ENCODE results near the gene ZNF267. TPM values are rescaled to one million over a fixed set of nuclear protein-coding genes. Genes with fewer than 3 reads are reported as not detected.
"Not testable (repeated sequence)": the region's sequence is repeated elsewhere in the genome, so short reads cannot be mapped to it uniquely, and the experiment has no call there.

The ZNF267 gene
- total RNA-seq, 1 donor from 2014 or later = 15.0 TPM

DNA sequence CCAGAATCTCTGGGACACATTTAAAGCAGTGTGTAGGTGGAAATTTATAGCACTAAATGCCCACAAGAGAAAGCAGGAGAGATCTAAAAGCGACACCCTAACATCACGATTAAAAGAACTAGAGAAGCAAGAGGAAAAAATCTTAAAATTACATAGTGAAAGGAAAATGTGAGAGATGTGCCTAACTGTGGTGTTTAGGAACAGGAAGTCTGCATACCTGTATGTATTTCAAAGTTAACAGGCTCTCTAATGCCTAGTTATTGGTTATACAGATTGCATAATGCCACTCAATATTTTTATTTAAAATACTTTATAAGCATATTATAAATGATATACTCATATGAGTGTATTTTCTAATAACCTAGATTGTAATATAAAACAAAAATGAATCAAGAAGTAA lies 25.9 kb downstream of the ZNF267 start:
- H3K4me3 Mint-ChIP-seq = no peak overlapping the region
- no peaks in the 10 kb centered on the region for H3K4me1 Mint-ChIP-seq
- DNase-seq (ENCODE audit: low read depth, low spot score) = no peak
- H3K27ac Mint-ChIP-seq (ENCODE audit: unreplicated experiment) = no peak overlapping the region
- no peaks in the 10 kb centered on the region for H3K27me3 Mint-ChIP-seq (ENCODE audit: low read depth)
- H3K9me3 Mint-ChIP-seq = peaks cover 18% of the 10 kb centered on the region
- peaks cover 70% of the 10 kb centered on the region for H3K36me3 Mint-ChIP-seq (ENCODE audit: low read depth)
- TF ChIP-seq, protein P1, sequence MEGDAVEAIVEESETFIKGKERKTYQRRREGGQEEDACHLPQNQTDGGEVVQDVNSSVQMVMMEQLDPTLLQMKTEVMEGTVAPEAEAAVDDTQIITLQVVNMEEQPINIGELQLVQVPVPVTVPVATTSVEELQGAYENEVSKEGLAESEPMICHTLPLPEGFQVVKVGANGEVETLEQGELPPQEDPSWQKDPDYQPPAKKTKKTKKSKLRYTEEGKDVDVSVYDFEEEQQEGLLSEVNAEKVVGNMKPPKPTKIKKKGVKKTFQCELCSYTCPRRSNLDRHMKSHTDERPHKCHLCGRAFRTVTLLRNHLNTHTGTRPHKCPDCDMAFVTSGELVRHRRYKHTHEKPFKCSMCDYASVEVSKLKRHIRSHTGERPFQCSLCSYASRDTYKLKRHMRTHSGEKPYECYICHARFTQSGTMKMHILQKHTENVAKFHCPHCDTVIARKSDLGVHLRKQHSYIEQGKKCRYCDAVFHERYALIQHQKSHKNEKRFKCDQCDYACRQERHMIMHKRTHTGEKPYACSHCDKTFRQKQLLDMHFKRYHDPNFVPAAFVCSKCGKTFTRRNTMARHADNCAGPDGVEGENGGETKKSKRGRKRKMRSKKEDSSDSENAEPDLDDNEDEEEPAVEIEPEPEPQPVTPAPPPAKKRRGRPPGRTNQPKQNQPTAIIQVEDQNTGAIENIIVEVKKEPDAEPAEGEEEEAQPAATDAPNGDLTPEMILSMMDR (conservative IDR thresholded peaks at IDR 0.05) = no peak

DNA sequence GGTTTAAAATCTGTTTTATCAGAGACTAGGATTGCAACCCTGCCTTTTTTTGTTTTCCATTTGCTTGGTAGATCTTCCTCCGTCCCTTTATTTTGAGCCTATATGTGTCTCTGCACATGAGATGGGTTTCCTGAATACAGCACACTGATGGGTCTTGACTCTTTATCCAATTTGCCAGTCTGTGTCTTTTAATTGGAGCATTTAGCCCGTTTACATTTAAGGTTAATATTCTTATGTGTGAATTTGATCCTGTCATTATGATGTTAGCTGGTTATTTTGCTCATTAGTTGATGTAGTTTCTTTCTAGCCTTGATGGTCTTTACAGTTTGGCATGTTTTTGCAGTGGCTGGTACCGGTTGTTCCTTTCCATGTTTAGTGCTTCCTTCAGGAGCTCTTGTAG lies 31.0 kb downstream of the ZNF267 start:
- H3K4me3 Mint-ChIP-seq; DNase-seq (ENCODE audit: low read depth, low spot score); H3K27ac Mint-ChIP-seq (ENCODE audit: unreplicated experiment); H3K27me3 Mint-ChIP-seq (ENCODE audit: low read depth); H3K9me3 Mint-ChIP-seq; H3K4me1 Mint-ChIP-seq: not testable (repeated sequence)
- peaks cover 63% of the 10 kb centered on the region for H3K36me3 Mint-ChIP-seq (ENCODE audit: low read depth)

DNA sequence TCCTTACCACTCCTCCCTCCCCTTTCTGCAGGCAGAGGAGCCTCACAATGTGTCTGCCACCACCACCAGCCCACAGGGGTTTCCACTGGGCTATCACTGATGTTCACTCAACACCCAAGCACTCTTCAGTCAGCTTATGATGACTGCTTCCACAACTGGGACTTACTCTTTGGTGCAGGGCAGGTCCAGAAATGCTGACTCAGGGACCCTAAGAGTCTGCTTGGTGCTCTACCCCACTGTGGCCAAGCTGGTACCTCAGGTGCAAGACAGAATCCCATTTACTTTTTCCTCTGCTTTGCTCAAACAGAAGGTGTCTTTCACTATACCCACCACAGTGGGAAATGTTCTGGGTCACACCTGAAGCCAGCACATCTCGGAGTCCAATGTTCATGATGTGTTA lies 40.1 kb downstream of the ZNF267 start:
- Mint-ChIP-seq H3K4me3 (no peak overlapping the region), H3K9me3 (peaks cover 47% of the 10 kb centered on the region), H3K36me3 (ENCODE audit: low read depth) (peaks cover 93% of the 10 kb centered on the region), H3K27me3 (ENCODE audit: low read depth) (no peaks in the 10 kb centered on the region), H3K4me1 (no peaks in the 10 kb centered on the region), H3K27ac (ENCODE audit: unreplicated experiment) (no peak overlapping the region)
- TF ChIP-seq, protein P1 (conservative IDR thresholded peaks at IDR 0.05) = no peak
- no peak for DNase-seq (ENCODE audit: low read depth, low spot score)

DNA sequence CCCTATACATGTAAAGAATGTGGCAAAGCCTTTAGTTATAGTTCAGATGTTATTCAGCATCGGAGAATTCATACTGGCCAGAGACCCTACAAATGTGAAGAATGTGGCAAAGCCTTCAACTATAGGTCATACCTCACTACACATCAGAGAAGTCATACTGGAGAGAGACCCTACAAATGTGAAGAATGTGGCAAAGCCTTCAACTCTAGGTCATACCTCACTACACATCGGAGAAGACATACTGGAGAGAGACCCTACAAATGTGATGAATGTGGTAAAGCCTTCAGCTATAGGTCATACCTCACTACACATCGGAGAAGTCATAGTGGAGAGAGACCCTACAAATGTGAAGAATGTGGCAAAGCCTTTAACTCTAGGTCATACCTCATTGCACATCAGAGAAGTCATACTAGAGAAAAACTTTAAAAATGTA lies 42.5 kb downstream of the ZNF267 start:
- no peaks in the 10 kb centered on the region for H3K27me3 Mint-ChIP-seq (ENCODE audit: low read depth)
- peaks cover 87% of the 10 kb centered on the region for H3K36me3 Mint-ChIP-seq (ENCODE audit: low read depth)
- no peaks in the 10 kb centered on the region for H3K4me1 Mint-ChIP-seq
- TF ChIP-seq, protein P1 (conservative IDR thresholded peaks at IDR 0.05) = no peak
- H3K27ac Mint-ChIP-seq (ENCODE audit: unreplicated experiment) = no peak overlapping the region
- no peak overlapping the region for H3K4me3 Mint-ChIP-seq
- no peak for DNase-seq (ENCODE audit: low read depth, low spot score)
- H3K9me3 Mint-ChIP-seq = peaks cover 39% of the 10 kb centered on the region

DNA sequence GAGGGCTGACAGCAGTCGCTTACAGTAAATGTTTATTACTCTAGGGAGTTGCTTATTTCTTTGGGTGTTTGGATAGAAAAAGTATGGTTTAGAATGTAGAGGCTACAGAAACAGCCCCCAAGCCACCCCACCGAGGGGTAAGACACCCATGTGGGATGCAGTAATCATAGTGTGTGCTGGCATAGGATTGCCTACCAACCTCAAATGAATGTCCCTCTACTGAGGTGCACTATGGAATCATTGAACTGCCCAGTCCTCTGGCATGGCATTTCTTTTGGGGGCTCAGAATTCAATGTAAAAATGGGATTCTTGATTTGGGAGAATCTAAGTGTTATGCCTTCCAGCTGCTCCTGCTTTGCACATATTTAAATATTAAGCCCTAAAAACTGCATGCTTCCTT lies 46.8 kb downstream of the ZNF267 start:
- DNase-seq (ENCODE audit: low read depth, low spot score) = no peak
- no peaks in the 10 kb centered on the region for H3K4me1 Mint-ChIP-seq
- TF ChIP-seq, protein P1 (conservative IDR thresholded peaks at IDR 0.05) = no peak
- H3K4me3 Mint-ChIP-seq = no peak overlapping the region
- H3K27ac Mint-ChIP-seq (ENCODE audit: unreplicated experiment) = no peak overlapping the region
- H3K36me3 Mint-ChIP-seq (ENCODE audit: low read depth) = peaks cover 52% of the 10 kb centered on the region
- no peaks in the 10 kb centered on the region for H3K27me3 Mint-ChIP-seq (ENCODE audit: low read depth)
- peaks cover 24% of the 10 kb centered on the region for H3K9me3 Mint-ChIP-seq

DNA sequence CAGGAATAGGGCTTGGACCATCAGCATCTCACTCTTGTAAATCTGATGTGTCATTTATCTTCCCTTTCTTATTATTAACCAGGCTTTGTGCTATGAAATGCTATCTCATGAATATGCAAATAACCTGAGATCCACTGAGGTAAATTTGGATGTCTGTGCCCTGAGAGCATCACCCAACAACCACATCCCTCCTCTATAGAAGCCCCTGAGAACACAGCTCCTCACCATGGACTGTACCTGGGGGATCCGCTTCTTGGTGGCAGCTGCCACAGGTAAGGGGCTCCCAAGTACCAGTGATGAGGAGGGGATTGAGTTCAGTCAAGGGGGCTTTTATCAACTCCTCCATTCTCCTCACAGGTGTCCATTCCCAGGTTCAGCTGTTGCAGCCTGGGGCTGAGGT lies 78.2 kb downstream of the ZNF267 start:
- DNase-seq (ENCODE audit: low read depth, low spot score); H3K9me3 Mint-ChIP-seq; H3K27me3 Mint-ChIP-seq (ENCODE audit: low read depth); H3K36me3 Mint-ChIP-seq (ENCODE audit: low read depth); H3K4me1 Mint-ChIP-seq; H3K27ac Mint-ChIP-seq (ENCODE audit: unreplicated experiment); H3K4me3 Mint-ChIP-seq: not testable (repeated sequence)

DNA sequence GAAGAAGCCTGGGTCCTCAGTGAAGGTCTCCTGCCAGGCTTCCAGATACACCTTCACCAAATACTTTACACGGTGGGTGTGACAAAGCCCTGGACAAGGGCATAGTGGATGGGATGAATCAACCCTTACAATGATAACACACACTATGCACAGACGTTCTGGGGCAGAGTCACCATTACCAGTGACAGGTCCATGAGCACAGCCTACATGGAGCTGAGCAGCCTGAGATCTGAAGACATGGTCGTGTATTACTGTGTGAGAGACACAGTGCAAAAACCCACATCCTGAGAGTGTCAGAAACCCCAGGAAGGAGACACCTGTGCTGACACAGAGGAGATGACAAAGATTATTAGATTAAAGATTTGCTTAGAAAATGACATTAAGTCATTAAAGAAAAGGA lies 78.6 kb downstream of the ZNF267 start:
- not testable (repeated sequence) for H3K4me3 Mint-ChIP-seq, H3K9me3 Mint-ChIP-seq

DNA sequence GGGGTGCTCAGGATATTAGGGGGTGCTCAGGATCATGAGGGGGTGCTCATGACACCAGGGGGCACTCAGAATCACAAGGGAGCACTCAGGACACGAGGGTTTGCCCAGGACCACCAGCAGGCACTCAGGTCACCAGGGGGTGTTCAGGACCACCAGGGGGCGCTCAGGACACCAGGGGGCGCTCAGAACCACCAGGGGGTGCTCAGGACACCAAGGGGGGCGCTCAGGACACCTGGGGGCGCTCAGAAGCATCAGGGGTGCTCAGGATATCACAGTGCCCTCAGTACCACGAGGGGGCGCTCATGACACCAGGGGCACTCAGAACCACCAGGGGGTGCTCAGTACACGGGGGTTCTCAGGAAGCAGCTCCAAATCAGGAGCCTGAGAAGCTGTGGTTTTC lies 82.6 kb downstream of the ZNF267 start:
- not testable (repeated sequence) for H3K36me3 Mint-ChIP-seq (ENCODE audit: low read depth); DNase-seq (ENCODE audit: low read depth, low spot score); H3K27me3 Mint-ChIP-seq (ENCODE audit: low read depth); H3K4me3 Mint-ChIP-seq; H3K9me3 Mint-ChIP-seq; H3K4me1 Mint-ChIP-seq; H3K27ac Mint-ChIP-seq (ENCODE audit: unreplicated experiment)

More for the DNA sequence above, 78.6 kb downstream of the ZNF267 start:
- H3K27ac Mint-ChIP-seq (ENCODE audit: unreplicated experiment); H3K4me1 Mint-ChIP-seq; DNase-seq (ENCODE audit: low read depth, low spot score); H3K36me3 Mint-ChIP-seq (ENCODE audit: low read depth); H3K27me3 Mint-ChIP-seq (ENCODE audit: low read depth): not testable (repeated sequence)

DNA sequence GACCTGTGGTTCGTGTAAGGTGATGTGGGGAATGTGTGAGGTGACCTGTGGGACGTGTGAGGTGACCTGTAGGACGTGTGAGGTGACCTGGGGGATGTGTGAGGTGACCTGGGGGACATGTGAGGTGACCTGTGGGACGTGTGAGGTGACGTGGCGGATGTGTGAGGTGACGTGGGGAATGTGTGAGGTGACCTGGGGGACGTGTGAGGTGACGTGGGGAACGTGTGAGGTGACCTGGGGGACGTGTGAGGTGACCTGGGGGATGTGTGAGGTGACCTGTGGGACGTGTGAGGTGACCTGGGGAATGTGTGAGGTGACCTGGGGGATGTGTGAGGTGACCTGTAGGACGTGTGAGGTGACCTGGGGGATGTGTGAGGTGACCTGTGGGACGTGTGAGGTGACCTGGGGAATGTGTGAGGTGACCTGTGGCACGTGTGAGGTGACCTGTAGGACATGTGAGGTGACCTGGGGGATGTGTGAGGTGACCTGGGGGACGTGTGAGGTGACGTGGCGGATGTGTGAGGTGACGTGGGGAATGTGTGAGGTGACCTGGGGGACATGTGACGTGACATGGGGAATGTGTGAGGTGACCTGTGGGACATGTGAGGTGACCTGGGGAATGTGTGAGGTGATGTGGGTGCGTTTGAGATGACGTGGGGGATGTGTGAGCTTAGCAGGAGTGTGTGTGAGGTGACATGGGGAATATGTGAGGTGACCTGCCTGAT lies 86.7 kb downstream of the ZNF267 start:
- not testable (repeated sequence) for H3K27me3 Mint-ChIP-seq (ENCODE audit: low read depth); H3K4me1 Mint-ChIP-seq; H3K36me3 Mint-ChIP-seq (ENCODE audit: low read depth); H3K4me3 Mint-ChIP-seq; H3K27ac Mint-ChIP-seq (ENCODE audit: unreplicated experiment); DNase-seq (ENCODE audit: low read depth, low spot score); H3K9me3 Mint-ChIP-seq

Data from neural crest cell (in vitro differentiated cells).